DOHH2 (cell line): ENCODE results near the gene TRABD2A.
"Not testable (repeated sequence)": the region's sequence is repeated elsewhere in the genome, so short reads cannot be mapped to it uniquely, and the experiment has no call there.

Experiments used
- H3F3A ChIP-seq: fragments of 200-600 bp; sonication (generic), shearing (Covaris generic); 2 replicates; pipeline ENCODE4 v1.6.0; 2016; ENCODE audit warnings: antibody characterized with exemption, mild to moderate bottlenecking; ENCODE audit not compliant: control insufficient read depth, insufficient read depth
- H3K27ac ChIP-seq: fragments of 200-600 bp; sonication (generic); 2 replicates; pipeline ENCODE4 v1.5.1; 2014; ENCODE audit warnings: low read depth, mild to moderate bottlenecking, low read length, moderate library complexity
- H3K27me3 ChIP-seq: fragments of 200-600 bp; sonication (generic); 2 replicates; pipeline ENCODE4 v1.6.1; 2014; ENCODE audit warnings: mild to moderate bottlenecking, low read length, mixed read lengths; ENCODE audit not compliant: control insufficient read depth
- H3K36me3 ChIP-seq: fragments of 200-600 bp; sonication (generic); 2 replicates; pipeline ENCODE4 v1.6.1; 2014; ENCODE audit warnings: mild to moderate bottlenecking, low read length, moderate library complexity, mixed read lengths; ENCODE audit not compliant: control insufficient read depth
- H3K4me1 ChIP-seq: fragments of 200-600 bp; sonication (generic); 2 replicates; pipeline ENCODE4 v1.6.1; 2014; ENCODE audit warnings: mild to moderate bottlenecking, low read length, mixed read lengths; ENCODE audit not compliant: control insufficient read depth
- H3K4me2 ChIP-seq: fragments of 200-600 bp; sonication (generic); 2 replicates; pipeline ENCODE4 v1.6.0; 2014; ENCODE audit warnings: mild to moderate bottlenecking, low read length, moderate library complexity
- H3K4me3 ChIP-seq: fragments of 200-600 bp; sonication (generic); 2 replicates; pipeline ENCODE4 v1.5.1; 2014; ENCODE audit warnings: mild to moderate bottlenecking, low read length, mixed read lengths
- H3K79me2 ChIP-seq: fragments of 200-600 bp; sonication (generic); 2 replicates; pipeline ENCODE4 v1.6.1; 2014; ENCODE audit warnings: mild to moderate bottlenecking, low read length, mixed read lengths; ENCODE audit not compliant: control insufficient read depth
- H3K9me2 ChIP-seq: fragments of 200-600 bp; sonication (generic); replicated peaks from 2 replicates; pipeline ENCODE4 v1.6.1; 2014; ENCODE audit warnings: mild to moderate bottlenecking, low read length, mixed read lengths; ENCODE audit not compliant: control insufficient read depth
- H3K9me3 ChIP-seq: fragments of 200-600 bp; sonication (generic); 2 replicates; pipeline ENCODE4 v1.6.1; 2014; ENCODE audit warnings: antibody characterized with exemption, low read length, mixed read lengths; ENCODE audit not compliant: control insufficient read depth, insufficient read depth
- H4K20me1 ChIP-seq: fragments of 200-600 bp; sonication (generic); 2 replicates; pipeline ENCODE4 v1.6.0; 2014; ENCODE audit warnings: low read depth, mild to moderate bottlenecking, antibody characterized with exemption, low read length, moderate library complexity; ENCODE audit not compliant: control insufficient read depth, insufficient read depth
- CTCF ChIP-seq: fragments of 200-600 bp; sonication (generic); IDR thresholded peaks from one replicate; pipeline ENCODE4 v1.5.1; 2014; ENCODE audit warnings: antibody characterized with exemption, mild to moderate bottlenecking, low read depth, low read length; ENCODE audit not compliant: poor library complexity, severe bottlenecking
- EZH2phosphoT487 ChIP-seq: fragments of 200-600 bp; sonication (generic); IDR thresholded peaks from 2 replicates; pipeline ENCODE4 v1.6.1; 2017; ENCODE audit warnings: borderline replicate concordance, mild to moderate bottlenecking, antibody characterized with exemption, low read length, moderate library complexity, mixed read lengths

Gene TRABD2A

GRCh38 chr2:84878896-84879583 is 1.8 kb downstream of the TRABD2A start:
- no peak overlapping the region for H3K4me3 ChIP-seq
- no peak overlapping the region for H3K27ac ChIP-seq
- peaks cover 45% of the 10 kb centered on the region for H3K27me3 ChIP-seq
- H3F3A ChIP-seq, result no peaks in the 10 kb centered on the region
- H3K4me1 ChIP-seq, result peaks cover 25% of the 10 kb centered on the region
- no peaks in the 10 kb centered on the region for H3K79me2 ChIP-seq
- H4K20me1 ChIP-seq, result no peaks in the 10 kb centered on the region
- no peak overlapping the region for H3K4me2 ChIP-seq
- no peaks in the 10 kb centered on the region for H3K9me2 ChIP-seq
- no peaks in the 10 kb centered on the region for H3K9me3 ChIP-seq
- TF ChIP-seq EZH2phosphoT487, result no peak
- no peak for TF ChIP-seq CTCF
- H3K36me3 ChIP-seq, result no peaks in the 10 kb centered on the region

GRCh38 chr2:84878459-84878858 is 2.4 kb downstream of the TRABD2A start:
- Histone ChIP-seq H3K4me3 (no peak overlapping the region), H3F3A (no peaks in the 10 kb centered on the region), H4K20me1 (no peaks in the 10 kb centered on the region), H3K9me2 (no peaks in the 10 kb centered on the region), H3K9me3 (no peaks in the 10 kb centered on the region), H3K79me2 (no peaks in the 10 kb centered on the region), H3K4me2 (no peak overlapping the region), H3K27ac (no peak overlapping the region), H3K36me3 (no peaks in the 10 kb centered on the region), H3K27me3 (peaks cover 45% of the 10 kb centered on the region), H3K4me1 (peaks cover 25% of the 10 kb centered on the region)
- no peak for TF ChIP-seq CTCF
- no peak for TF ChIP-seq EZH2phosphoT487

- H3K9me2 ChIP-seq, result no peaks in the 10 kb centered on the region
- no peak overlapping the region for H3K27ac ChIP-seq
- TF ChIP-seq EZH2phosphoT487 (no peak), CTCF (no peak)
- H3K4me2 ChIP-seq, result no peak overlapping the region
- no peaks in the 10 kb centered on the region for H3F3A ChIP-seq
- no peaks in the 10 kb centered on the region for H3K79me2 ChIP-seq
- H3K4me3 ChIP-seq, result no peak overlapping the region
- H3K4me1 ChIP-seq, result peaks cover 16% of the 10 kb centered on the region
- H3K9me3 ChIP-seq, result no peaks in the 10 kb centered on the region
- no peaks in the 10 kb centered on the region for H4K20me1 ChIP-seq
- no peaks in the 10 kb centered on the region for H3K36me3 ChIP-seq
- peaks cover 39% of the 10 kb centered on the region for H3K27me3 ChIP-seq
Observed at GRCh38 chr2:84876369-84876768, 4.5 kb downstream of the TRABD2A start.

GRCh38 chr2:84875619-84876018 is 5.3 kb downstream of the TRABD2A start:
- not testable (repeated sequence) for H4K20me1 ChIP-seq, H3K9me3 ChIP-seq, H3K36me3 ChIP-seq, H3K79me2 ChIP-seq, H3K9me2 ChIP-seq, H3F3A ChIP-seq, H3K27ac ChIP-seq, H3K4me2 ChIP-seq, H3K4me3 ChIP-seq
- peaks cover 12% of the 10 kb centered on the region for H3K4me1 ChIP-seq
- peaks cover 33% of the 10 kb centered on the region for H3K27me3 ChIP-seq
